BJ (cell line): ENCODE results near the gene FOXP1. TPM values are rescaled to one million over a fixed set of nuclear protein-coding genes. Genes with fewer than 3 reads are reported as not detected.

Experiments used
- CTCF ChIA-PET: fragments of 350-600 bp; formaldehyde crosslinking; extraction: SDS; loops from one replicate; lab custom pipeline; 2021; ENCODE audit warnings: antibody characterized with exemption, inconsistent platforms; lab: Yijun Ruan, JAX
- POLR2A ChIA-PET: fragments of 300-600 bp; sonication (Branson Sonifier 250); formaldehyde crosslinking; extraction: SDS; loops from one replicate; lab custom pipeline; 2021; ENCODE audit warnings: antibody characterized with exemption; lab: Charles Lee
- DNase-seq: peaks from one replicate; pipeline ENCODE4 v3.0.0-alpha.2; 2011; ENCODE audit warnings: low read depth
- H3K27me3 ChIP-seq: 2 replicates; pipeline ENCODE4 v1.6.0; 2011; ENCODE audit warnings: low read length; ENCODE audit not compliant: control insufficient read depth, insufficient read depth
- H3K36me3 ChIP-seq: 2 replicates; pipeline ENCODE4 v1.5.1; 2011; ENCODE audit warnings: low read length; ENCODE audit not compliant: control insufficient read depth, insufficient read depth
- H3K4me3 ChIP-seq: 2 replicates; pipeline ENCODE4 v1.5.1; 2011; ENCODE audit warnings: low read depth, mild to moderate bottlenecking, control low read depth, low read length
- CTCF ChIP-seq: IDR thresholded peaks from 2 replicates; pipeline ENCODE4 v1.5.1; 2011; ENCODE audit warnings: low read depth, mild to moderate bottlenecking, control low read depth, inconsistent platforms, low read length, moderate library complexity; ENCODE audit not compliant: insufficient read depth
- polyA plus RNA-seq: library from polyadenylated mRNA; depleted of rRNA; stranded (reverse); fragments of >200 nt; gene quantifications from 2 replicates; pipeline ENCODE4 v1.2.3, GENCODE V29; 2011

FOXP1 gene
- polyA plus RNA-seq, 1 experiment = 37.0 TPM

DNA sequence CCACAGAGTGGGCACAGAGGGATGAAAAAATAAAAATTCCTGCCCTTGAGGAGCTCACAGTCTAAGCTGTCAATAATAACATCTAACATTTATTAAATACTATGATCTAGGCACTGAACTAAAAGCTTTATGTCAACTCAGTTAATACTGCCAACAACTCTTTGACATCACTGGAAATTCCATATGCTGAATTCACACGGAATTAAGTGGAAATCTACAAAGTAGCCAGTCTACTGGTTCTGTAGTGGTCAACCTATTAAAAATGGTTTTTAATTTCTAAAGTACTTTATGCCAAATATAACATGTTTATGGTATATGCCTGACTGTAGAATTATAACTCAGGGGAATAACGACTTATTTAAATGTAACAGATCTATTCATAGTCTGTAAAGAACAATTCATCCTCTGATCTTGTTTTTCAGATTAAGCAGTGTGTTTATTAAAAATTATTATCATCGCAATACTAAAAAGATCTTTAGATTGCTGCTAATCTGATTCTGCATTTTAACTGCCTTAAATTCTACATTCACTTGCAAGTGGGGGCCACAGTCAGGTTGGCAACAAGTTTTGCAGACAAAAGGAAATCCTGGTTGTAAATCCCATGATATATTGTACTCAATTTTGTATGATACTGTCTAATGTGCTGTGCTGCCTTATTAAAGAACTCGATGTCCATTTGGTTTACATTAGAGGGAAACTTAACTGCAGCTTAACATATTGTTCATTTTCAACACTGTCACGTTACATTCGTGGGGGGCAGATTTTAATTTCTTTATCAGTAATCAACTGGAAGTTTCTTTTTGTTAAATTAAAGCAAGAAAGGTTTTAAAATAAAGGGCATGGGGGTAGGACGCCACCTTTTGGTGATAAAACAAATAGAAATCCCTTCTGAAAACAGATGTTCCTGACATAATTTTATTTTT, 2.6 kb upstream of the FOXP1 start:
- Histone ChIP-seq H3K36me3 (no peaks in the 10 kb centered on the region), H3K4me3 (no peak overlapping the region), H3K27me3 (no peaks in the 10 kb centered on the region)
- no peak for DNase-seq
- POLR2A ChIA-PET = no interaction called here
- CTCF ChIA-PET = interaction anchor here (0.5 to 1.8 kb wide), 12 partner anchors 12 to 913 kb away, joined by 3 to 6 read pairs (median 4); no protein-coding TSS in a partner anchor
- peak; percentile 65 for TF ChIP-seq CTCF

DNA sequence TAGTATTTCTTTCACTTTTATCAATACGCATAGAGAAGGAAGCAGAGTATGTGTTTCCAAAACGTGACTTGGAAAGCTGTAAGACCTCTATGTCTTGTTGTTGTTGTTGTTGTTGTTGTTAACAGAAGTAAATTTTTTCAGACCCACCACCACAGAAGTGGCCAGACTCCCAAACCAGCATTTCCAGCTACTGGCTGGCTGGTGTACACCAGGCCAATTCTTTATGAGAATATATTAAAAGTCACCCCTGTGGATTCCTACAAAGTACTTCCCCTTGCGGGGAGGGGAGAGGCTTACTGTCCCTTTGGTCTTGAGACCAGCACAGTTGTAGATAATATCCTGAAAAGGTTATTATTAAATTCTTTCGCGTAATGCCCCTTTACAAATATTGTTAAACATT, 1.6 kb upstream of the FOXP1 start:
- POLR2A ChIA-PET = no interaction called here
- no peak for DNase-seq
- no peaks in the 10 kb centered on the region for H3K27me3 ChIP-seq

GRCh38 chr3:71584394-71585011, 975 bp upstream of the FOXP1 start:
- ChIA-PET CTCF (interaction anchor here (0.6 to 1.8 kb wide), 7 partner anchors 89 to 1034 kb away, joined by 3 to 5 read pairs (median 3); no protein-coding TSS in a partner anchor), POLR2A (no interaction called here)
- Histone ChIP-seq H3K4me3 (peak overlapping the region; percentile 79), H3K27me3 (no peaks in the 10 kb centered on the region), H3K36me3 (no peaks in the 10 kb centered on the region)
- no peak for DNase-seq
- TF ChIP-seq CTCF = no peak

More for the DNA sequence above, 1.6 kb upstream of the FOXP1 start:
- H3K36me3 ChIP-seq = no peaks in the 10 kb centered on the region
- H3K4me3 ChIP-seq = no peak overlapping the region
- no peak for TF ChIP-seq CTCF
- CTCF ChIA-PET = interaction anchor here (0.5 to 1.8 kb wide), 8 partner anchors 13 to 1035 kb away, joined by 3 to 6 read pairs (median 4); no protein-coding TSS in a partner anchor

GRCh38 chr3:71582612-71583565, 639 bp downstream of the FOXP1 start:
- Histone ChIP-seq H3K36me3 (no peaks in the 10 kb centered on the region), H3K27me3 (no peaks in the 10 kb centered on the region), H3K4me3 (peak overlapping the region; percentile 79)
- CTCF ChIA-PET = interaction anchor here (0.6 to 1.3 kb wide), 7 partner anchors 18 to 561 kb away, joined by 3 read pairs; no protein-coding TSS in a partner anchor
- TF ChIP-seq CTCF = no peak
- DNase-seq = no peak
- POLR2A ChIA-PET = interaction anchor here (0.7 kb wide), 1 partner anchor 444 kb away, joined by 4 read pairs; no protein-coding TSS in a partner anchor
